GM11168 (cell line): ENCODE data around the gene TENM3.

ENCODE experiments used
- in situ Hi-C: fragments of 300-500 bp; cut with MboI; formaldehyde crosslinking; loops from one replicate; pipeline ENCODE4 v1.12.0; 2022; ENCODE audit warnings: low sequenced_read_pairs; ENCODE audit not compliant: unreplicated experiment

TENM3 gene

GRCh38 chr4:182578402-182578801 is 335.2 kb downstream of the TENM3 start:
- in situ Hi-C loops = no loop called here

- in situ Hi-C loops = no loop called here
These were observed 339.0 kb downstream of the TENM3 start for GRCh38 chr4:182582245-182582644.

- in situ Hi-C loops = no loop called here
These were observed 340.7 kb downstream of the TENM3 start for GRCh38 chr4:182583703-182584415.

GRCh38 chr4:182585321-182585720 is 342.1 kb downstream of the TENM3 start:
- in situ Hi-C loops = no loop called here

GRCh38 chr4:182589100-182589499 is 345.9 kb downstream of the TENM3 start:
- in situ Hi-C loops = no loop called here

GRCh38 chr4:182593402-182593801 is 350.2 kb downstream of the TENM3 start:
- in situ Hi-C loops = no loop called here

- in situ Hi-C loops = no loop called here
These were observed 350.7 kb downstream of the TENM3 start for GRCh38 chr4:182593864-182594263.

GRCh38 chr4:182600093-182600492 is 356.9 kb downstream of the TENM3 start:
- in situ Hi-C loops = no loop called here

GRCh38 chr4:182600856-182601255 is 357.7 kb downstream of the TENM3 start:
- in situ Hi-C loops = no loop called here

GRCh38 chr4:182604161-182604622 is 361.0 kb downstream of the TENM3 start:
- in situ Hi-C loops = no loop called here

GRCh38 chr4:182604953-182605352 is 361.8 kb downstream of the TENM3 start:
- in situ Hi-C loops = no loop called here

- in situ Hi-C loops = no loop called here
These were observed 365.3 kb downstream of the TENM3 start for GRCh38 chr4:182608525-182608924.

- in situ Hi-C loops = no loop called here
These were observed 373.3 kb downstream of the TENM3 start for GRCh38 chr4:182616476-182616875.

- in situ Hi-C loops = no loop called here
These were observed 376.5 kb downstream of the TENM3 start for GRCh38 chr4:182619660-182620059.

GRCh38 chr4:182620111-182620980 is 377.1 kb downstream of the TENM3 start:
- in situ Hi-C loops = no loop called here

- in situ Hi-C loops = no loop called here
These were observed 381.1 kb downstream of the TENM3 start for GRCh38 chr4:182624281-182624680.

- in situ Hi-C loops = no loop called here
These were observed 382.0 kb downstream of the TENM3 start for GRCh38 chr4:182625193-182625592.

GRCh38 chr4:182627996-182628395 is 384.8 kb downstream of the TENM3 start:
- in situ Hi-C loops = no loop called here

GRCh38 chr4:182628544-182628943 is 385.3 kb downstream of the TENM3 start:
- in situ Hi-C loops = no loop called here

GRCh38 chr4:182629096-182629495 is 385.9 kb downstream of the TENM3 start:
- in situ Hi-C loops = no loop called here

GRCh38 chr4:182640491-182640890 is 397.3 kb downstream of the TENM3 start:
- in situ Hi-C loops = no loop called here
